GM12878 (cell line): ENCODE results near the gene PSORS1C2.
"Not testable (repeated sequence)": the region's sequence is repeated elsewhere in the genome, so short reads cannot be mapped to it uniquely, and the experiment has no call there.

Source experiments
- EZH2 ChIP-seq: IDR thresholded peaks from 2 replicates; pipeline ENCODE4 v1.6.1; 2012; ENCODE audit warnings: low read depth, mild to moderate bottlenecking, control low read depth, inconsistent platforms, low read length, borderline replicate concordance; ENCODE audit not compliant: control insufficient read depth
- POLR2A ChIP-seq: IDR thresholded peaks from 2 replicates; pipeline ENCODE4 v1.6.1; 2011; ENCODE audit warnings: low read depth, mild to moderate bottlenecking, low read length
- TF ChIP-seq, protein P1 (sequence below): IDR thresholded peaks from 2 replicates; pipeline ENCODE4 v1.6.1; 2011; ENCODE audit warnings: borderline replicate concordance, low read depth, mild to moderate bottlenecking, moderate library complexity, low read length; ENCODE audit not compliant: insufficient read depth, poor library complexity, severe bottlenecking
- TF ChIP-seq, protein P2 (sequence below): fragments of 450-650 bp; IDR thresholded peaks from 2 replicates; pipeline ENCODE4 v1.6.1; 2017; ENCODE audit warnings: low read depth, mild to moderate bottlenecking, moderate library complexity
- TF ChIP-seq, protein P3 (sequence below), 3 experiments: IDR thresholded peaks in 2 of 3; conservative IDR thresholded peaks in 1 of 3; 2 replicates each; pipeline ENCODE4 v1.5.1; 2011; ENCODE audit warnings: low read depth in 3 of 3, low read length in 3 of 3, mild to moderate bottlenecking in 3 of 3, control low read depth in 2 of 3, moderate library complexity in 2 of 3, inconsistent platforms in 1 of 3, mixed read lengths in 1 of 3; ENCODE audit not compliant: control insufficient read depth in 2 of 3, insufficient read depth in 1 of 3; ENCODE audit errors: extremely low read depth in 1 of 3

DNA sequence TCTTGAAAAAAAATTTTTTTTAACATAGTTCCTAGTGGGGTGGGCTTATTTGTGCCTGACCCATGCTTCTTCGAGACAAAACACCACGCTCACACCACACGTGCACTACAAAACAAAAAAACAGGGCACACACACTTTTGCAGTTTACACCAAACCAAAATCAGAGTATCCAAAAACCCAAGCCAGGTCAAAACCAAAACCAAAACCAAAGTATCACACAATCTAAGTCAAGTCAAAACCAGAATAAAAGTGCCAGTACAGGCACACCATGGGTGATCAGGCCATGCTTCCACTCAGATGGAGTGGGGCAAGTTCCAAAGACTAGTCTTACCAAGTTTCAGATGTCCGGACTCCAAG lies 46.8 kb upstream of the PSORS1C2 start:
- TF ChIP-seq POLR2A, EZH2: not testable (repeated sequence)
- TF ChIP-seq, protein P1, sequence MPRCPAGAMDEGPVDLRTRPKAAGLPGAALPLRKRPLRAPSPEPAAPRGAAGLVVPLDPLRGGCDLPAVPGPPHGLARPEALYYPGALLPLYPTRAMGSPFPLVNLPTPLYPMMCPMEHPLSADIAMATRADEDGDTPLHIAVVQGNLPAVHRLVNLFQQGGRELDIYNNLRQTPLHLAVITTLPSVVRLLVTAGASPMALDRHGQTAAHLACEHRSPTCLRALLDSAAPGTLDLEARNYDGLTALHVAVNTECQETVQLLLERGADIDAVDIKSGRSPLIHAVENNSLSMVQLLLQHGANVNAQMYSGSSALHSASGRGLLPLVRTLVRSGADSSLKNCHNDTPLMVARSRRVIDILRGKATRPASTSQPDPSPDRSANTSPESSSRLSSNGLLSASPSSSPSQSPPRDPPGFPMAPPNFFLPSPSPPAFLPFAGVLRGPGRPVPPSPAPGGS, result not testable (repeated sequence)
- TF ChIP-seq, protein P2, sequence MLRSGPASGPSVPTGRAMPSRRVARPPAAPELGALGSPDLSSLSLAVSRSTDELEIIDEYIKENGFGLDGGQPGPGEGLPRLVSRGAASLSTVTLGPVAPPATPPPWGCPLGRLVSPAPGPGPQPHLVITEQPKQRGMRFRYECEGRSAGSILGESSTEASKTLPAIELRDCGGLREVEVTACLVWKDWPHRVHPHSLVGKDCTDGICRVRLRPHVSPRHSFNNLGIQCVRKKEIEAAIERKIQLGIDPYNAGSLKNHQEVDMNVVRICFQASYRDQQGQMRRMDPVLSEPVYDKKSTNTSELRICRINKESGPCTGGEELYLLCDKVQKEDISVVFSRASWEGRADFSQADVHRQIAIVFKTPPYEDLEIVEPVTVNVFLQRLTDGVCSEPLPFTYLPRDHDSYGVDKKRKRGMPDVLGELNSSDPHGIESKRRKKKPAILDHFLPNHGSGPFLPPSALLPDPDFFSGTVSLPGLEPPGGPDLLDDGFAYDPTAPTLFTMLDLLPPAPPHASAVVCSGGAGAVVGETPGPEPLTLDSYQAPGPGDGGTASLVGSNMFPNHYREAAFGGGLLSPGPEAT, result not testable (repeated sequence)
- TF ChIP-seq, protein P3, sequence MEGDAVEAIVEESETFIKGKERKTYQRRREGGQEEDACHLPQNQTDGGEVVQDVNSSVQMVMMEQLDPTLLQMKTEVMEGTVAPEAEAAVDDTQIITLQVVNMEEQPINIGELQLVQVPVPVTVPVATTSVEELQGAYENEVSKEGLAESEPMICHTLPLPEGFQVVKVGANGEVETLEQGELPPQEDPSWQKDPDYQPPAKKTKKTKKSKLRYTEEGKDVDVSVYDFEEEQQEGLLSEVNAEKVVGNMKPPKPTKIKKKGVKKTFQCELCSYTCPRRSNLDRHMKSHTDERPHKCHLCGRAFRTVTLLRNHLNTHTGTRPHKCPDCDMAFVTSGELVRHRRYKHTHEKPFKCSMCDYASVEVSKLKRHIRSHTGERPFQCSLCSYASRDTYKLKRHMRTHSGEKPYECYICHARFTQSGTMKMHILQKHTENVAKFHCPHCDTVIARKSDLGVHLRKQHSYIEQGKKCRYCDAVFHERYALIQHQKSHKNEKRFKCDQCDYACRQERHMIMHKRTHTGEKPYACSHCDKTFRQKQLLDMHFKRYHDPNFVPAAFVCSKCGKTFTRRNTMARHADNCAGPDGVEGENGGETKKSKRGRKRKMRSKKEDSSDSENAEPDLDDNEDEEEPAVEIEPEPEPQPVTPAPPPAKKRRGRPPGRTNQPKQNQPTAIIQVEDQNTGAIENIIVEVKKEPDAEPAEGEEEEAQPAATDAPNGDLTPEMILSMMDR (IDR thresholded peaks at IDR 0.05 in 2 of 3, conservative IDR thresholded peaks at IDR 0.05 in 1 of 3; ENCODE audit: control insufficient read depth in 2 of 3, extremely low read depth in 1 of 3, insufficient read depth in 1 of 3, low read depth in 3 of 3, low read length in 3 of 3), result not testable (repeated sequence)
